ENCODE data around the gene SCAF4.

DNA sequence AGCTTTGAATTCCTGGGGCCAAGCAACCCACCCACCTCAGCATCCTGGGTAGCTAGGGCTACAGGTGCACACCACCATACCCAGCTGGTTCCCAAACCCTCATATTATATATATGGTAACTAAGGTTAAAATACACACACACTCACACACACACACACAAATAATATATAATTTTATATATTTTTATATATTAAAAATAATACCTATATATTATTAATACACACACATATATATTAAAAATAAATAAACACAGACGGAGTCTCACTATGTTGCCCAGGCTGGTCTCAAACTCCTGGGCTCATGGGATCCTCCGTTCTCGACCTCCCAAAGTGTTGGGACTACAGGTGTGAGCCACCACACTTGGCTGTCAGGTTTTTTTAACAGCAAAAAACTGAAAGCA lies 31.9 kb downstream of the SCAF4 start:
- TF ChIP-seq POLR2AphosphoS5 (IDR thresholded peaks at IDR 0.05), result no peak
- no peak for TF ChIP-seq POLR2A (IDR thresholded peaks at IDR 0.05)
